Osteocyte (in vitro differentiated cells): ENCODE measurements around the gene HDHD3. TPM values are rescaled to one million over a fixed set of nuclear protein-coding genes. Genes with fewer than 3 reads are reported as not detected.
"Not testable (repeated sequence)": the region's sequence is repeated elsewhere in the genome, so short reads cannot be mapped to it uniquely, and the experiment has no call there.

Experiments used
- DNase-seq: peaks from one replicate; pipeline ENCODE4 v3.0.0; 2021; ENCODE audit warnings: mixed read lengths; ENCODE audit not compliant: unreplicated experiment; ENCODE audit errors: extremely low spot score
- H3K27ac Mint-ChIP-seq: one replicate; pipeline ENCODE4 v1.8.0; 2021; ENCODE audit warnings: mild to moderate bottlenecking, mixed read lengths; ENCODE audit not compliant: unreplicated experiment
- H3K27me3 Mint-ChIP-seq: one replicate; pipeline ENCODE4 v1.8.0; 2021; ENCODE audit warnings: mixed read lengths; ENCODE audit not compliant: unreplicated experiment
- H3K36me3 Mint-ChIP-seq: one replicate; pipeline ENCODE4 v1.8.0; 2021; ENCODE audit warnings: mixed read lengths; ENCODE audit not compliant: unreplicated experiment
- H3K4me1 Mint-ChIP-seq: one replicate; pipeline ENCODE4 v1.8.0; 2021; ENCODE audit warnings: mixed read lengths; ENCODE audit not compliant: unreplicated experiment
- H3K4me3 Mint-ChIP-seq: one replicate; pipeline ENCODE4 v1.8.0; 2021; ENCODE audit warnings: mild to moderate bottlenecking, moderate library complexity, mixed read lengths; ENCODE audit not compliant: unreplicated experiment
- H3K9me3 Mint-ChIP-seq: one replicate; pipeline ENCODE4 v1.8.0; 2021; ENCODE audit warnings: mixed read lengths; ENCODE audit not compliant: unreplicated experiment
- total RNA-seq: library from RNA; stranded (reverse); gene quantifications from 2 replicates; pipeline ENCODE4 v1.2.1, GENCODE V29; 2021
- TF ChIP-seq, protein P1 (sequence below): fragments of 200-600 bp; sonication (generic); IDR thresholded peaks from 2 replicates; pipeline ENCODE4 v1.5.0; 2021; ENCODE audit warnings: antibody characterized with exemption, mild to moderate bottlenecking, moderate library complexity

HDHD3 gene
- total RNA-seq, 1 donor from 2014 or later: 12.7 TPM

DNA sequence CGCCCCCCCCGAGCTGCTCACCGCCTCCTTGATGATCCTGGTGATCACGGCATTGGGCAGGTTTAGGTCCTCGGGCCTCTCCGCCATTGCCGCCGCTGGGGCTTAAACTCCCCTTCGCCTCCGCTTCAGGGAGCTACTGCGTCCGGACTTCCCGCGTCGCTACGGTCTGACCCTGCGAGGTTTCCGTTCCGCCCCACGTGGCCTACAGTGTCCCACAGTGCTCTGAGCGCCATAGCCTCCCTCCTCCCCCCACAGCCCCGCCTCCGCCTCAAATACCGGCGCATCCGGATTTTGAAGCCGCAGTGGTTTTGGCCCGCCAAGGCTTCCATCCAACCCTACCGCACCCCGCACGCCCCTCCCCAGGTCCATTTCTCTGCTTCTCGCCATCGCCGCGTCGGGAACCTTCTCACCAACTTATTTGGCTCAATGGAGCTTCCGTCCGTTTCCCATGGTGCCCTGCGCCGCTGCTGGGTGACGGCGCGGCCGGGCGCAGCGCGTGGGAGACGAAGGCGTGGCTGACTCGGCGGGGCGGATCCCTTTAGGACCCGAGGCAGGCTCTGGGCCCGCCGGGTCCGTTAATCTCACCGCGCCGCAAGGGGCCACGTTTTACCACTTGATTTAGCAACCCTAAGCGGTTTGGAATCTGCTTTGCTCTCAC is 33.5 kb upstream of the HDHD3 start, which contains the start of the genes C9orf43 and POLE3:
C9orf43 (plus strand) TSS at position 541 of the 658 bp plus-strand sequence. CDS start 2,747 bp downstream, outside the sequence.
POLE3 (minus strand) TSS at position 469 of the 658 bp plus-strand sequence; CDS start at position 87, 382 bp downstream.
- TF ChIP-seq, protein P1, sequence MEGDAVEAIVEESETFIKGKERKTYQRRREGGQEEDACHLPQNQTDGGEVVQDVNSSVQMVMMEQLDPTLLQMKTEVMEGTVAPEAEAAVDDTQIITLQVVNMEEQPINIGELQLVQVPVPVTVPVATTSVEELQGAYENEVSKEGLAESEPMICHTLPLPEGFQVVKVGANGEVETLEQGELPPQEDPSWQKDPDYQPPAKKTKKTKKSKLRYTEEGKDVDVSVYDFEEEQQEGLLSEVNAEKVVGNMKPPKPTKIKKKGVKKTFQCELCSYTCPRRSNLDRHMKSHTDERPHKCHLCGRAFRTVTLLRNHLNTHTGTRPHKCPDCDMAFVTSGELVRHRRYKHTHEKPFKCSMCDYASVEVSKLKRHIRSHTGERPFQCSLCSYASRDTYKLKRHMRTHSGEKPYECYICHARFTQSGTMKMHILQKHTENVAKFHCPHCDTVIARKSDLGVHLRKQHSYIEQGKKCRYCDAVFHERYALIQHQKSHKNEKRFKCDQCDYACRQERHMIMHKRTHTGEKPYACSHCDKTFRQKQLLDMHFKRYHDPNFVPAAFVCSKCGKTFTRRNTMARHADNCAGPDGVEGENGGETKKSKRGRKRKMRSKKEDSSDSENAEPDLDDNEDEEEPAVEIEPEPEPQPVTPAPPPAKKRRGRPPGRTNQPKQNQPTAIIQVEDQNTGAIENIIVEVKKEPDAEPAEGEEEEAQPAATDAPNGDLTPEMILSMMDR: peak; percentile 8
- Mint-ChIP-seq H3K27ac (peak within 1 kb of the TSS; percentile 100), H3K4me1 (peaks cover 19% of the 10 kb centered on the region), H3K9me3 (no peaks in the 10 kb centered on the region), H3K27me3 (no peaks in the 10 kb centered on the region), H3K4me3 (peak within 1 kb of the TSS; percentile 99), H3K36me3 (peaks cover 11% of the 10 kb centered on the region)
- peak; percentile 97 for DNase-seq

DNA sequence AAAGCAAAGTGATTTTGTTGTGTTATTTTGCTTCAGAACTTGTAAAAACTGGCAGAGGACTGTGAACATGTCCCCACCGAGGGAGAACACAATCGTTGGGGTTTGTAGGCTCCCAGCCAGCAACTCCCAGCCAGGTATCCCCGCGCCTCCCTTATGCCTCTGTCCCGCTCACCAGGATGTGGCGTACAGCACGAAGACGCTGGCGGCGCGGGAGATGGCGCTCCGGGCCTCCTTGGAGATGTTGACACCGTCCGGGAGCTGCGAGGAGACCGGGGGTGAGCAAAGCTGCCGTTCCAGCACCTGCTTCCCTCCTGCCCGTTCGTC is 33.1 kb upstream of the HDHD3 start:
- peak overlapping the region; percentile 99 for H3K4me3 Mint-ChIP-seq
- H3K36me3 Mint-ChIP-seq: peaks cover 11% of the 10 kb centered on the region
- TF ChIP-seq, protein P1: no peak
- peak overlapping the region; percentile 100 for H3K27ac Mint-ChIP-seq
- DNase-seq: no peak
- H3K4me1 Mint-ChIP-seq: peaks cover 19% of the 10 kb centered on the region
- no peaks in the 10 kb centered on the region for H3K9me3 Mint-ChIP-seq
- H3K27me3 Mint-ChIP-seq: no peaks in the 10 kb centered on the region

DNA sequence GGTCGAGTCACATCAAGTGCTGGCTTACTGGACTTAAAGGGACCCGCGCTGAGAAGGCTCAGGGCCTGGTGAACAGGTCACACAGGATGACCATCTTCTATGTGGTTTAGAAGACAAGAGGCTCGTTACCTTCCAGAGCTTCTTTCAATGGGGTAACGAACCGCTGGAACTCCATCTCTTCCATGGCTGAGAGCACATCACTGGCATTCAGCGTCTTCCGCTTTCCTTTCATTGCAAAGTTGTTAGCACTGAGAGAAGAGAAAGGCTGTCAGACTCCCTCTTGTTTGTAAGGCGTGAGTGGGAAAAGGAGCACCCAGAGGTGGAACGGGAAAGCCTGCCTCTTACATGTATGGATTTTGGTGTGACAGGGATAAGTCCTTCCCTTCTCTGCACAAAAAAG is 32.7 kb upstream of the HDHD3 start:
- TF ChIP-seq, protein P1: no peak
- DNase-seq: no peak
- Mint-ChIP-seq H3K36me3 (peaks cover 11% of the 10 kb centered on the region), H3K4me3 (peak overlapping the region; percentile 99), H3K27me3 (no peaks in the 10 kb centered on the region), H3K9me3 (no peaks in the 10 kb centered on the region), H3K4me1 (peaks cover 19% of the 10 kb centered on the region), H3K27ac (peak overlapping the region; percentile 100)

DNA sequence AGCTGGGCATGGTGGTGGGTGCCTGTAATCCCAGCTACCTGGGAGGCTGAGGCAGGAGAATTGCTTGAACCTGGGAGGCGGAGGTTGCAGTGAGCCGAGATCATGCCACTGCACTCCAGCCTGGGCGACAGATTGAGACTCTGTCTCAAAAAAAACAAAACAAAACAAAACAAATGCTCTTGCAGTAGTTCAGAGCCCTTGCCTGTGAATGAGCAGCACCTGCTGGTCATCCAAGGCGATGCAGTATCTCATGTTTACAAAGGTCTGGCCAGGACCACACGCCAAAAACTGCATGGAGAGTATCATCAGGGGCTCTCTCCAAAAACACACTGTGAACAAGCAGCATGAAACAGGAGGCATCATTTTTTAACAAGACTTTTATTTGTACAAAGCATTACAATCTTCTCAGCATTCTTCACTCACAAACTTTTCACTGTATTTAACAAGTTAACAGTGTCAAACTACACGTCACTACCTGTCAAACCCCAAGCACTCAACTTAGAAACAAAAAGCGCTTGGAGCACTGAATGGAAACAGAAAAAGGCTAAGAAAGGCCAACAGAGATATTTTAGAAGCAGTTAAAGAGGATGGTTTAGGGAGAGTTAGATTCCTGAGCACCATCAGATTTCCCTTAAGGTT is 30.2 kb upstream of the HDHD3 start:
- not testable (repeated sequence) for H3K9me3 Mint-ChIP-seq, H3K27me3 Mint-ChIP-seq, DNase-seq
- TF ChIP-seq, protein P1: peak; percentile 76
- peaks cover 19% of the 10 kb centered on the region for H3K4me1 Mint-ChIP-seq
- peak overlapping the region; percentile 0 for H3K4me3 Mint-ChIP-seq
- H3K27ac Mint-ChIP-seq: peak overlapping the region; percentile 57
- peaks cover 11% of the 10 kb centered on the region for H3K36me3 Mint-ChIP-seq

DNA sequence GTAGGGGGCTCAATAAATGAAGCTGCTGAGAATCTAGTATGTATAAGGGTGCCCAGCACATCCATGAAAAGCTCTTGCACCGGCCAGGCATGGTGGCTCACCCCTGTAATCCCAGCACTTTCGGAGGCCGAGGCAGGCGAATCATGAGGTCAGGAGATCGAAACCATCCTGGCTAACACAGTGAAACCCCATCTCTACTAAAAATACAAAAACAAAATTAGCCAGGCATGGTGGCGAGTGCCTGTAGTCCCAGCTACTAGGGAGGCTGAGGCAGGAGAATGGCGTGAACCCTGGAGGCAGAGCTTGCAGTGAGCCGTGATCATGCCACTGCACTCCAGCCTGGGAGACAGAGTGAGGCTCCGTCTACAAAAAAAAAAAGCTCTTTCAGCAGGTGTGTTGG is 29.6 kb upstream of the HDHD3 start:
- DNase-seq, H3K9me3 Mint-ChIP-seq, H3K27me3 Mint-ChIP-seq, H3K27ac Mint-ChIP-seq, H3K4me3 Mint-ChIP-seq: not testable (repeated sequence)
- peaks cover 22% of the 10 kb centered on the region for H3K4me1 Mint-ChIP-seq
- H3K36me3 Mint-ChIP-seq: peaks cover 11% of the 10 kb centered on the region
